H9 (cell line): ENCODE measurements around the gene ASXL3. TPM values are rescaled to one million over a fixed set of nuclear protein-coding genes. Genes with fewer than 3 reads are reported as not detected.

ENCODE experiments used
- DNase-seq: peaks from one replicate; pipeline ENCODE4 v3.0.0-alpha.2; 2017
- H2AFZ ChIP-seq: one replicate; pipeline ENCODE4 v1.6.1; 2013; ENCODE audit warnings: mild to moderate bottlenecking, low read length, control low read depth, moderate library complexity
- H2AK5ac ChIP-seq: 2 replicates; pipeline ENCODE4 v1.6.1; 2013; ENCODE audit warnings: low read length, control low read depth, mixed read lengths; ENCODE audit not compliant: insufficient read length
- H2BK120ac ChIP-seq: one replicate; pipeline ENCODE4 v1.6.1; 2013; ENCODE audit warnings: low read depth, mild to moderate bottlenecking, low read length, control low read depth, inconsistent platforms; ENCODE audit not compliant: poor library complexity, severe bottlenecking
- H2BK12ac ChIP-seq: 2 replicates; pipeline ENCODE4 v1.6.1; 2013; ENCODE audit warnings: low read length, control low read depth, mixed read lengths, low read depth; ENCODE audit not compliant: insufficient read length
- H2BK15ac ChIP-seq: 2 replicates; pipeline ENCODE4 v1.6.1; 2013; ENCODE audit warnings: low read depth, low read length, control low read depth
- H2BK20ac ChIP-seq: one replicate; pipeline ENCODE4 v1.6.1; 2013; ENCODE audit warnings: low read depth, mild to moderate bottlenecking, low read length, control low read depth, inconsistent platforms; ENCODE audit not compliant: poor library complexity, severe bottlenecking
- H2BK5ac ChIP-seq: 2 replicates; pipeline ENCODE4 v1.6.1; 2013; ENCODE audit warnings: low read length, control low read depth, mixed read lengths; ENCODE audit not compliant: insufficient read length
- H3K14ac ChIP-seq: 2 replicates; pipeline ENCODE4 v1.6.1; 2013; ENCODE audit warnings: low read length, control low read depth; ENCODE audit not compliant: insufficient read depth
- H3K18ac ChIP-seq: 2 replicates; pipeline ENCODE4 v1.6.1; 2013; ENCODE audit warnings: low read depth, mild to moderate bottlenecking, mixed read lengths, low read length, control low read depth; ENCODE audit not compliant: insufficient read length
- H3K23ac ChIP-seq: 2 replicates; pipeline ENCODE4 v1.6.1; 2013; ENCODE audit warnings: low read length, control low read depth, mixed read lengths, low read depth; ENCODE audit not compliant: insufficient read length
- H3K23me2 ChIP-seq: 2 replicates; pipeline ENCODE4 v1.6.1; 2013; ENCODE audit warnings: low read depth, mild to moderate bottlenecking, mixed read lengths, low read length, control low read depth; ENCODE audit not compliant: insufficient read length, poor library complexity, severe bottlenecking
- H3K27ac ChIP-seq: 2 replicates; pipeline ENCODE4 v1.5.1; 2013; ENCODE audit warnings: low read length, control low read depth, mixed read lengths, low read depth; ENCODE audit not compliant: insufficient read length
- H3K27me3 ChIP-seq: 2 replicates; pipeline ENCODE4 v1.6.1; 2013; ENCODE audit warnings: low read length, control low read depth, inconsistent platforms; ENCODE audit not compliant: insufficient read depth
- H3K4ac ChIP-seq: 2 replicates; pipeline ENCODE4 v1.6.1; 2013; ENCODE audit warnings: low read depth, mild to moderate bottlenecking, control low read depth, inconsistent platforms, low read length, moderate library complexity
- H3K4me1 ChIP-seq: 2 replicates; pipeline ENCODE4 v1.6.1; 2013; ENCODE audit warnings: low read length, control low read depth, inconsistent platforms; ENCODE audit not compliant: insufficient read depth
- H3K4me2 ChIP-seq: 2 replicates; pipeline ENCODE4 v1.6.1; 2013; ENCODE audit warnings: low read length, control low read depth, mixed read lengths; ENCODE audit not compliant: insufficient read length, insufficient read depth
- H3K56ac ChIP-seq: 2 replicates; pipeline ENCODE4 v1.6.1; 2013; ENCODE audit warnings: low read depth, mild to moderate bottlenecking, mixed read lengths, low read length, control low read depth; ENCODE audit not compliant: insufficient read length
- H3K79me1 ChIP-seq: 2 replicates; pipeline ENCODE4 v1.6.1; 2013; ENCODE audit warnings: low read depth, mild to moderate bottlenecking, moderate library complexity, low read length, control low read depth, inconsistent platforms; ENCODE audit not compliant: insufficient read depth, poor library complexity, severe bottlenecking
- H3K79me2 ChIP-seq: 2 replicates; pipeline ENCODE4 v1.6.1; 2013; ENCODE audit warnings: low read length, control low read depth, inconsistent platforms; ENCODE audit not compliant: insufficient read depth
- H3K9ac ChIP-seq: 2 replicates; pipeline ENCODE4 v1.6.1; 2013; ENCODE audit warnings: low read length, control low read depth, mixed read lengths; ENCODE audit not compliant: insufficient read length; ENCODE audit errors: extremely low read depth
- H3K9me3 ChIP-seq: one replicate; pipeline ENCODE4 v1.6.1; 2013; ENCODE audit warnings: low read depth, low read length, inconsistent platforms; ENCODE audit not compliant: control insufficient read depth
- H3T11ph ChIP-seq: one replicate; pipeline ENCODE4 v1.6.1; 2013; ENCODE audit warnings: mild to moderate bottlenecking, low read length, control low read depth, inconsistent platforms
- H4K20me1 ChIP-seq: one replicate; pipeline ENCODE4 v1.6.1; 2013; ENCODE audit not compliant: control insufficient read depth, insufficient read length, insufficient read depth
- H4K5ac ChIP-seq: 2 replicates; pipeline ENCODE4 v1.6.1; 2013; ENCODE audit warnings: low read depth, mild to moderate bottlenecking, mixed read lengths, low read length, control low read depth; ENCODE audit not compliant: insufficient read length
- H4K8ac ChIP-seq: replicated peaks from 2 replicates; pipeline ENCODE4 v1.6.1; 2013; ENCODE audit warnings: low read length, control low read depth, mixed read lengths, low read depth; ENCODE audit not compliant: insufficient read length
- H4K91ac ChIP-seq: 2 replicates; pipeline ENCODE4 v1.6.1; 2013; ENCODE audit warnings: low read depth, mild to moderate bottlenecking, moderate library complexity, mixed read lengths, low read length, control low read depth; ENCODE audit not compliant: insufficient read length
- H3K27ac Mint-ChIP-seq, 3 experiments: 2 replicates in 2 of 3; 3 replicates in 1 of 3; pipeline ENCODE4 v1.8.0; 2020 to 2021; ENCODE audit warnings: mixed read lengths in 3 of 3, mild to moderate bottlenecking in 1 of 3, moderate library complexity in 1 of 3
- H3K27me3 Mint-ChIP-seq: 2 replicates; pipeline ENCODE4 v1.8.0; 2021; ENCODE audit warnings: low read depth, mild to moderate bottlenecking, moderate library complexity, mixed read lengths
- H3K36me3 Mint-ChIP-seq, 3 experiments: 2 replicates in 2 of 3; 3 replicates in 1 of 3; pipeline ENCODE4 v1.8.0; 2020 to 2021; ENCODE audit warnings: low read depth in 3 of 3, mixed read lengths in 3 of 3; ENCODE audit not compliant: insufficient read depth in 1 of 3
- H3K4me1 Mint-ChIP-seq, 2 experiments: 2 replicates each; pipeline ENCODE4 v1.8.0; 2020; ENCODE audit warnings: mixed read lengths in 2 of 2
- H3K4me3 Mint-ChIP-seq, 2 experiments: 2 replicates in 1 of 2; 3 replicates in 1 of 2; pipeline ENCODE4 v1.8.0; 2020 to 2021; ENCODE audit warnings: mild to moderate bottlenecking in 2 of 2, mixed read lengths in 2 of 2, moderate library complexity in 1 of 2
- H3K9me3 Mint-ChIP-seq, 2 experiments: 2 replicates in 1 of 2; 3 replicates in 1 of 2; pipeline ENCODE4 v1.8.0; 2020; ENCODE audit warnings: mild to moderate bottlenecking in 2 of 2, mixed read lengths in 2 of 2, moderate library complexity in 1 of 2
- WGBS: extraction: QIAGEN DNeasy Blood & Tissue Kit; methylation state at CpG from one replicate; pipeline ENCODE4 v1.1.7; 2013; ENCODE audit warnings: missing lambda C conversion rate, low lambda C conversion rate, mixed read lengths; ENCODE audit not compliant: insufficient read length; ENCODE audit errors: extremely low coverage; 5-methylcytosine and 5-hydroxymethylcytosine counted together
- total RNA-seq: library from RNA; stranded (reverse); gene quantifications from 2 replicates; pipeline ENCODE4 v1.2.1, GENCODE V29; 2021
- TF ChIP-seq, protein P1 (sequence below): fragments of 200-600 bp; sonication (generic); conservative IDR thresholded peaks from 3 replicates; pipeline ENCODE4 v1.8.0; 2021; ENCODE audit warnings: antibody characterized with exemption, mild to moderate bottlenecking

The ASXL3 gene
- total RNA-seq, 1 experiment from 2014 or later, result 0.35 TPM

DNA sequence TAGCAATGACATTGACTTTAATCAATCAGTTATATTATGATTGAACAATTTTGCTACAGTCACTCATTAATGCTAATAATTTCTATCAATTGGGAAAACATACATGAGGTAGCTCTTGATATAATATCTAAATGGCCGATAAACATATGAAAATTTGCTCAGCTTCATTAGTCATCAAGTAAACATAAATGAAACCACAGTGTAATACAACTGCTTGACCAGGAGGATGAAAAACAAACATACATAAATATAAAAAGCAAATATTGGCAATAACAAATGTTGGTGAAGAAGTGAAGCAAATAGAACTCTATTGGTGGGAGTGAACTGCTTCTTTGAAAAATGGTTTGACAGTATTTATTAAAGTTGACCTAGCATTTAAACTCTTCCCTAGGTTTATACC is 130.9 kb downstream of the ASXL3 start:
- no peak overlapping the region for H3K14ac ChIP-seq
- no peak overlapping the region for H2BK20ac ChIP-seq
- H3K36me3 Mint-ChIP-seq, result no peaks in the 10 kb centered on the region
- TF ChIP-seq, protein P1, sequence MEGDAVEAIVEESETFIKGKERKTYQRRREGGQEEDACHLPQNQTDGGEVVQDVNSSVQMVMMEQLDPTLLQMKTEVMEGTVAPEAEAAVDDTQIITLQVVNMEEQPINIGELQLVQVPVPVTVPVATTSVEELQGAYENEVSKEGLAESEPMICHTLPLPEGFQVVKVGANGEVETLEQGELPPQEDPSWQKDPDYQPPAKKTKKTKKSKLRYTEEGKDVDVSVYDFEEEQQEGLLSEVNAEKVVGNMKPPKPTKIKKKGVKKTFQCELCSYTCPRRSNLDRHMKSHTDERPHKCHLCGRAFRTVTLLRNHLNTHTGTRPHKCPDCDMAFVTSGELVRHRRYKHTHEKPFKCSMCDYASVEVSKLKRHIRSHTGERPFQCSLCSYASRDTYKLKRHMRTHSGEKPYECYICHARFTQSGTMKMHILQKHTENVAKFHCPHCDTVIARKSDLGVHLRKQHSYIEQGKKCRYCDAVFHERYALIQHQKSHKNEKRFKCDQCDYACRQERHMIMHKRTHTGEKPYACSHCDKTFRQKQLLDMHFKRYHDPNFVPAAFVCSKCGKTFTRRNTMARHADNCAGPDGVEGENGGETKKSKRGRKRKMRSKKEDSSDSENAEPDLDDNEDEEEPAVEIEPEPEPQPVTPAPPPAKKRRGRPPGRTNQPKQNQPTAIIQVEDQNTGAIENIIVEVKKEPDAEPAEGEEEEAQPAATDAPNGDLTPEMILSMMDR, result no peak
- H3K18ac ChIP-seq, result no peak overlapping the region
- no peak overlapping the region for H3K23ac ChIP-seq
- H3K27me3 ChIP-seq, result no peaks in the 10 kb centered on the region
- no peak overlapping the region for H3K4me2 ChIP-seq
- H3K9me3 Mint-ChIP-seq, result no peaks in the 10 kb centered on the region; a peak in 1 of 5 replicates
- H3K4ac ChIP-seq, result no peak overlapping the region
- no peak overlapping the region for H4K8ac ChIP-seq
- H3K23me2 ChIP-seq, result no peaks in the 10 kb centered on the region
- H2AFZ ChIP-seq, result no peak overlapping the region
- H3K4me1 Mint-ChIP-seq, result no peaks in the 10 kb centered on the region
- no peak overlapping the region for H3T11ph ChIP-seq
- no peak overlapping the region for H2BK15ac ChIP-seq
- no peak overlapping the region for H4K91ac ChIP-seq
- H3K9me3 ChIP-seq, result no peaks in the 10 kb centered on the region
- H4K20me1 ChIP-seq, result no peaks in the 10 kb centered on the region
- H2BK5ac ChIP-seq, result no peak overlapping the region
- no peak overlapping the region for H3K56ac ChIP-seq
- no peak overlapping the region for H3K4me3 Mint-ChIP-seq
- H3K9ac ChIP-seq, result no peak overlapping the region
- WGBS, result no CpG with 5 or more reads among the region's 1 CpG
- H3K4me1 ChIP-seq, result no peaks in the 10 kb centered on the region
- no peaks in the 10 kb centered on the region for H3K79me1 ChIP-seq
- H3K79me2 ChIP-seq, result no peaks in the 10 kb centered on the region
- H2AK5ac ChIP-seq, result no peak overlapping the region
- no peak overlapping the region for H4K5ac ChIP-seq
- H2BK120ac ChIP-seq, result no peak overlapping the region
- H3K27ac Mint-ChIP-seq, result no peak overlapping the region
- 0 out of 2 replicates have a peak, but pooled peaks cover 2% of the 10 kb centered on the region for H3K27me3 Mint-ChIP-seq
- H3K27ac ChIP-seq, result no peak overlapping the region
- no peak overlapping the region for H2BK12ac ChIP-seq
- no peak for DNase-seq
